D341Med (cell line): ENCODE measurements around the gene STX1B.
"Not testable (repeated sequence)": the region's sequence is repeated elsewhere in the genome, so short reads cannot be mapped to it uniquely, and the experiment has no call there.

ENCODE experiments used
- DNase-seq: peaks from one replicate; pipeline ENCODE4 v3.0.0; 2012; ENCODE audit warnings: low spot score

Gene STX1B

GRCh38 chr16:31013292-31013691 is 2.9 kb upstream of the STX1B start:
- not testable (repeated sequence) for DNase-seq

GRCh38 chr16:31011815-31012214 is 1.4 kb upstream of the STX1B start:
- DNase-seq: not testable (repeated sequence)

GRCh38 chr16:31009894-31010584 is 399 bp downstream of the STX1B start:
- DNase-seq: no peak

- no peak for DNase-seq
Measured at GRCh38 chr16:31009120-31009519, 1.3 kb downstream of the STX1B start.

- no peak for DNase-seq
Measured at GRCh38 chr16:31008551-31008950, 1.9 kb downstream of the STX1B start.

- DNase-seq: no peak
Measured at GRCh38 chr16:31008149-31008548, 2.3 kb downstream of the STX1B start.

GRCh38 chr16:31007684-31008083 is 2.8 kb downstream of the STX1B start:
- no peak for DNase-seq

- DNase-seq: no peak
Measured at GRCh38 chr16:31006589-31006988, 3.8 kb downstream of the STX1B start.

- no peak for DNase-seq
Measured at GRCh38 chr16:31006086-31006385, 4.4 kb downstream of the STX1B start.

- no peak for DNase-seq
Measured at GRCh38 chr16:31005350-31006085, 4.9 kb downstream of the STX1B start.

GRCh38 chr16:31004658-31005057 is 5.8 kb downstream of the STX1B start:
- no peak for DNase-seq

- DNase-seq: no peak
Measured at GRCh38 chr16:31003744-31004143, 6.7 kb downstream of the STX1B start.

GRCh38 chr16:31002862-31003341 is 7.5 kb downstream of the STX1B start:
- peak; percentile 69 for DNase-seq

- DNase-seq: no peak
Measured at GRCh38 chr16:31002250-31002700, 8.2 kb downstream of the STX1B start.

- no peak for DNase-seq
Measured at GRCh38 chr16:31001507-31002249, 8.8 kb downstream of the STX1B start.

GRCh38 chr16:31000671-31001382 is 9.6 kb downstream of the STX1B start:
- no peak for DNase-seq

- no peak for DNase-seq
Measured at GRCh38 chr16:30998852-30999761, 11.3 kb downstream of the STX1B start.

- DNase-seq: no peak
Measured at GRCh38 chr16:30997725-30998711, 12.4 kb downstream of the STX1B start.

GRCh38 chr16:30996985-30997724 is 13.3 kb downstream of the STX1B start:
- no peak for DNase-seq
